ENCODE data around the gene DMRTA1.
"Not testable (repeated sequence)": the region's sequence is repeated elsewhere in the genome, so short reads cannot be mapped to it uniquely, and the experiment has no call there.

Gene DMRTA1

GRCh38 chr9:22454016-22454415 lies 7.4 kb downstream of the DMRTA1 start:
- no peak for DNase-seq (ENCODE audit: low read depth, low spot score)
- H3K27ac ChIP-seq: no peak overlapping the region

GRCh38 chr9:22455181-22455580 lies 8.6 kb downstream of the DMRTA1 start:
- H3K27ac ChIP-seq: no peak overlapping the region
- DNase-seq (ENCODE audit: low read depth, low spot score): no peak

GRCh38 chr9:22457448-22457847 lies 10.8 kb downstream of the DMRTA1 start:
- DNase-seq (ENCODE audit: low read depth, low spot score): no peak
- no peak overlapping the region for H3K27ac ChIP-seq

GRCh38 chr9:22463205-22463604 lies 16.6 kb downstream of the DMRTA1 start:
- no peak for DNase-seq (ENCODE audit: low read depth, low spot score)
- H3K27ac ChIP-seq: no peak overlapping the region

- no peak for DNase-seq (ENCODE audit: low read depth, low spot score)
- no peak overlapping the region for H3K27ac ChIP-seq
Measured at GRCh38 chr9:22469928-22470544, 23.4 kb downstream of the DMRTA1 start.

- DNase-seq (ENCODE audit: low read depth, low spot score): no peak
- no peak overlapping the region for H3K27ac ChIP-seq
Measured at GRCh38 chr9:22481566-22481965, 34.9 kb downstream of the DMRTA1 start.

GRCh38 chr9:22483528-22484070 lies 37.0 kb downstream of the DMRTA1 start:
- H3K27ac ChIP-seq: no peak overlapping the region
- DNase-seq (ENCODE audit: low read depth, low spot score): no peak

GRCh38 chr9:22496197-22496596 lies 49.6 kb downstream of the DMRTA1 start:
- not testable (repeated sequence) for DNase-seq (ENCODE audit: low read depth, low spot score); H3K27ac ChIP-seq

Measured in epithelial cell of prostate (primary cell).